Peyer's patch (tissue), 4 donors: ENCODE measurements around the gene ASIC5.

Source experiments
- POLR2A ChIP-seq, 2 donors: fragments of 450-650 bp; IDR thresholded peaks; one replicate each; pipeline ENCODE4 v1.5.1; 2017; ENCODE audit warnings: antibody characterized with exemption in 2 of 2, mild to moderate bottlenecking in 2 of 2, moderate library complexity in 2 of 2
- TF ChIP-seq, protein P1 (sequence below), 6 experiments: fragments of 450-650 bp in 4 of 6; fragments of 200-600 bp in 2 of 6; sonication (generic) in 1 of 6; IDR thresholded peaks; one replicate each; pipeline ENCODE4 v1.5.1; 2017 to 2019; ENCODE audit warnings: antibody characterized with exemption in 6 of 6, mild to moderate bottlenecking in 3 of 6, moderate library complexity in 1 of 6

DNA sequence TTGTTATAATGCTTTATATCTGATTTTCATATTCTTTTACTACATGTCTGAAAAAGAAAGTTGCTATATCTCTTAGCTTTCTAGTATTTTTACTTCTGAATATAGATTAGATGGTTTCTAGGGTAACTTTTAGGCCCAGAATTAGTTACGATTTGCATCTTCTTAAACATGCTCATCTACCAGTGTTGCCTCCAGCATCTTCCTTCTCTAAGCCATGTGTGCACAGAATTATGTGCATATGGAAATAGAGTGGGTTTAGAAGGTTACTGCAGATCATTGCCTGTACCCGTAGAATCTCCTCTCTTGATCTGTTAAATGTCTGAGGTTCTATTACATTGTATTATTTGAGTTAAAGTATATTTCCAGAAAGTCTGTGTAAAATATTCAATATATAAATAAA lies 34.9 kb upstream of the ASIC5 start:
- no peak for TF ChIP-seq POLR2A (IDR thresholded peaks at IDR 0.05)
- TF ChIP-seq, protein P1, sequence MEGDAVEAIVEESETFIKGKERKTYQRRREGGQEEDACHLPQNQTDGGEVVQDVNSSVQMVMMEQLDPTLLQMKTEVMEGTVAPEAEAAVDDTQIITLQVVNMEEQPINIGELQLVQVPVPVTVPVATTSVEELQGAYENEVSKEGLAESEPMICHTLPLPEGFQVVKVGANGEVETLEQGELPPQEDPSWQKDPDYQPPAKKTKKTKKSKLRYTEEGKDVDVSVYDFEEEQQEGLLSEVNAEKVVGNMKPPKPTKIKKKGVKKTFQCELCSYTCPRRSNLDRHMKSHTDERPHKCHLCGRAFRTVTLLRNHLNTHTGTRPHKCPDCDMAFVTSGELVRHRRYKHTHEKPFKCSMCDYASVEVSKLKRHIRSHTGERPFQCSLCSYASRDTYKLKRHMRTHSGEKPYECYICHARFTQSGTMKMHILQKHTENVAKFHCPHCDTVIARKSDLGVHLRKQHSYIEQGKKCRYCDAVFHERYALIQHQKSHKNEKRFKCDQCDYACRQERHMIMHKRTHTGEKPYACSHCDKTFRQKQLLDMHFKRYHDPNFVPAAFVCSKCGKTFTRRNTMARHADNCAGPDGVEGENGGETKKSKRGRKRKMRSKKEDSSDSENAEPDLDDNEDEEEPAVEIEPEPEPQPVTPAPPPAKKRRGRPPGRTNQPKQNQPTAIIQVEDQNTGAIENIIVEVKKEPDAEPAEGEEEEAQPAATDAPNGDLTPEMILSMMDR (IDR thresholded peaks at IDR 0.05): no peak
